Right hindlimb (tissue), 1 donor: ENCODE results near the gene PTBP2.

Experiments used
- DNase-seq: peaks from one replicate; pipeline ENCODE4 v3.0.0-alpha.2; 2018

Gene PTBP2

GRCh38 chr1:96834986-96835385, 113.4 kb downstream of the PTBP2 start:
- no peak for DNase-seq

GRCh38 chr1:96837057-96837780, 115.6 kb downstream of the PTBP2 start:
- DNase-seq = no peak

- no peak for DNase-seq
Measured at GRCh38 chr1:96837781-96838216, 116.2 kb downstream of the PTBP2 start.

- no peak for DNase-seq
Measured at GRCh38 chr1:96840396-96840795, 118.8 kb downstream of the PTBP2 start.

- DNase-seq = no peak
Measured at GRCh38 chr1:96842215-96842614, 120.6 kb downstream of the PTBP2 start.

- no peak for DNase-seq
Measured at GRCh38 chr1:96843196-96843595, 121.6 kb downstream of the PTBP2 start.

- DNase-seq = no peak
Measured at GRCh38 chr1:96843601-96844000, 122.0 kb downstream of the PTBP2 start.

- DNase-seq = no peak
Measured at GRCh38 chr1:96845464-96845863, 123.9 kb downstream of the PTBP2 start.

GRCh38 chr1:96861836-96862235, 140.3 kb downstream of the PTBP2 start:
- no peak for DNase-seq

- no peak for DNase-seq
Measured at GRCh38 chr1:96863449-96863848, 141.9 kb downstream of the PTBP2 start.
